H9 (cell line): ENCODE data around the gene DAB1. TPM values are rescaled to one million over a fixed set of nuclear protein-coding genes. Genes with fewer than 3 reads are reported as not detected.

Experiments used
- DNase-seq: peaks from one replicate; pipeline ENCODE4 v3.0.0-alpha.2; 2017
- H2AFZ ChIP-seq: one replicate; pipeline ENCODE4 v1.6.1; 2013; ENCODE audit warnings: mild to moderate bottlenecking, low read length, control low read depth, moderate library complexity
- H2AK5ac ChIP-seq: 2 replicates; pipeline ENCODE4 v1.6.1; 2013; ENCODE audit warnings: low read length, control low read depth, mixed read lengths; ENCODE audit not compliant: insufficient read length
- H2BK120ac ChIP-seq: one replicate; pipeline ENCODE4 v1.6.1; 2013; ENCODE audit warnings: low read depth, mild to moderate bottlenecking, low read length, control low read depth, inconsistent platforms; ENCODE audit not compliant: poor library complexity, severe bottlenecking
- H2BK12ac ChIP-seq: 2 replicates; pipeline ENCODE4 v1.6.1; 2013; ENCODE audit warnings: low read length, control low read depth, mixed read lengths, low read depth; ENCODE audit not compliant: insufficient read length
- H2BK15ac ChIP-seq: 2 replicates; pipeline ENCODE4 v1.6.1; 2013; ENCODE audit warnings: low read depth, low read length, control low read depth
- H2BK20ac ChIP-seq: one replicate; pipeline ENCODE4 v1.6.1; 2013; ENCODE audit warnings: low read depth, mild to moderate bottlenecking, low read length, control low read depth, inconsistent platforms; ENCODE audit not compliant: poor library complexity, severe bottlenecking
- H2BK5ac ChIP-seq: 2 replicates; pipeline ENCODE4 v1.6.1; 2013; ENCODE audit warnings: low read length, control low read depth, mixed read lengths; ENCODE audit not compliant: insufficient read length
- H3K14ac ChIP-seq: 2 replicates; pipeline ENCODE4 v1.6.1; 2013; ENCODE audit warnings: low read length, control low read depth; ENCODE audit not compliant: insufficient read depth
- H3K18ac ChIP-seq: 2 replicates; pipeline ENCODE4 v1.6.1; 2013; ENCODE audit warnings: low read depth, mild to moderate bottlenecking, mixed read lengths, low read length, control low read depth; ENCODE audit not compliant: insufficient read length
- H3K23ac ChIP-seq: 2 replicates; pipeline ENCODE4 v1.6.1; 2013; ENCODE audit warnings: low read length, control low read depth, mixed read lengths, low read depth; ENCODE audit not compliant: insufficient read length
- H3K23me2 ChIP-seq: 2 replicates; pipeline ENCODE4 v1.6.1; 2013; ENCODE audit warnings: low read depth, mild to moderate bottlenecking, mixed read lengths, low read length, control low read depth; ENCODE audit not compliant: insufficient read length, poor library complexity, severe bottlenecking
- H3K27ac ChIP-seq: 2 replicates; pipeline ENCODE4 v1.5.1; 2013; ENCODE audit warnings: low read length, control low read depth, mixed read lengths, low read depth; ENCODE audit not compliant: insufficient read length
- H3K27me3 ChIP-seq: 2 replicates; pipeline ENCODE4 v1.6.1; 2013; ENCODE audit warnings: low read length, control low read depth, inconsistent platforms; ENCODE audit not compliant: insufficient read depth
- H3K4ac ChIP-seq: 2 replicates; pipeline ENCODE4 v1.6.1; 2013; ENCODE audit warnings: low read depth, mild to moderate bottlenecking, control low read depth, inconsistent platforms, low read length, moderate library complexity
- H3K4me1 ChIP-seq: 2 replicates; pipeline ENCODE4 v1.6.1; 2013; ENCODE audit warnings: low read length, control low read depth, inconsistent platforms; ENCODE audit not compliant: insufficient read depth
- H3K4me2 ChIP-seq: 2 replicates; pipeline ENCODE4 v1.6.1; 2013; ENCODE audit warnings: low read length, control low read depth, mixed read lengths; ENCODE audit not compliant: insufficient read length, insufficient read depth
- H3K56ac ChIP-seq: 2 replicates; pipeline ENCODE4 v1.6.1; 2013; ENCODE audit warnings: low read depth, mild to moderate bottlenecking, mixed read lengths, low read length, control low read depth; ENCODE audit not compliant: insufficient read length
- H3K79me1 ChIP-seq: 2 replicates; pipeline ENCODE4 v1.6.1; 2013; ENCODE audit warnings: low read depth, mild to moderate bottlenecking, moderate library complexity, low read length, control low read depth, inconsistent platforms; ENCODE audit not compliant: insufficient read depth, poor library complexity, severe bottlenecking
- H3K79me2 ChIP-seq: 2 replicates; pipeline ENCODE4 v1.6.1; 2013; ENCODE audit warnings: low read length, control low read depth, inconsistent platforms; ENCODE audit not compliant: insufficient read depth
- H3K9ac ChIP-seq: 2 replicates; pipeline ENCODE4 v1.6.1; 2013; ENCODE audit warnings: low read length, control low read depth, mixed read lengths; ENCODE audit not compliant: insufficient read length; ENCODE audit errors: extremely low read depth
- H3K9me3 ChIP-seq: one replicate; pipeline ENCODE4 v1.6.1; 2013; ENCODE audit warnings: low read depth, low read length, inconsistent platforms; ENCODE audit not compliant: control insufficient read depth
- H3T11ph ChIP-seq: one replicate; pipeline ENCODE4 v1.6.1; 2013; ENCODE audit warnings: mild to moderate bottlenecking, low read length, control low read depth, inconsistent platforms
- H4K20me1 ChIP-seq: one replicate; pipeline ENCODE4 v1.6.1; 2013; ENCODE audit not compliant: control insufficient read depth, insufficient read length, insufficient read depth
- H4K5ac ChIP-seq: 2 replicates; pipeline ENCODE4 v1.6.1; 2013; ENCODE audit warnings: low read depth, mild to moderate bottlenecking, mixed read lengths, low read length, control low read depth; ENCODE audit not compliant: insufficient read length
- H4K8ac ChIP-seq: replicated peaks from 2 replicates; pipeline ENCODE4 v1.6.1; 2013; ENCODE audit warnings: low read length, control low read depth, mixed read lengths, low read depth; ENCODE audit not compliant: insufficient read length
- H4K91ac ChIP-seq: 2 replicates; pipeline ENCODE4 v1.6.1; 2013; ENCODE audit warnings: low read depth, mild to moderate bottlenecking, moderate library complexity, mixed read lengths, low read length, control low read depth; ENCODE audit not compliant: insufficient read length
- H3K27ac Mint-ChIP-seq, 3 experiments: 2 replicates in 2 of 3; 3 replicates in 1 of 3; pipeline ENCODE4 v1.8.0; 2020 to 2021; ENCODE audit warnings: mixed read lengths in 3 of 3, mild to moderate bottlenecking in 1 of 3, moderate library complexity in 1 of 3
- H3K27me3 Mint-ChIP-seq: 2 replicates; pipeline ENCODE4 v1.8.0; 2021; ENCODE audit warnings: low read depth, mild to moderate bottlenecking, moderate library complexity, mixed read lengths
- H3K36me3 Mint-ChIP-seq, 3 experiments: 2 replicates in 2 of 3; 3 replicates in 1 of 3; pipeline ENCODE4 v1.8.0; 2020 to 2021; ENCODE audit warnings: low read depth in 3 of 3, mixed read lengths in 3 of 3; ENCODE audit not compliant: insufficient read depth in 1 of 3
- H3K4me1 Mint-ChIP-seq, 2 experiments: 2 replicates each; pipeline ENCODE4 v1.8.0; 2020; ENCODE audit warnings: mixed read lengths in 2 of 2
- H3K4me3 Mint-ChIP-seq, 2 experiments: 2 replicates in 1 of 2; 3 replicates in 1 of 2; pipeline ENCODE4 v1.8.0; 2020 to 2021; ENCODE audit warnings: mild to moderate bottlenecking in 2 of 2, mixed read lengths in 2 of 2, moderate library complexity in 1 of 2
- H3K9me3 Mint-ChIP-seq, 2 experiments: 2 replicates in 1 of 2; 3 replicates in 1 of 2; pipeline ENCODE4 v1.8.0; 2020; ENCODE audit warnings: mild to moderate bottlenecking in 2 of 2, mixed read lengths in 2 of 2, moderate library complexity in 1 of 2
- CTCF ChIP-seq: fragments of 200-600 bp; sonication (generic); conservative IDR thresholded peaks from 3 replicates; pipeline ENCODE4 v1.8.0; 2021; ENCODE audit warnings: antibody characterized with exemption, mild to moderate bottlenecking
- WGBS: extraction: QIAGEN DNeasy Blood & Tissue Kit; methylation state at CpG from one replicate; pipeline ENCODE4 v1.1.7; 2013; ENCODE audit warnings: missing lambda C conversion rate, low lambda C conversion rate, mixed read lengths; ENCODE audit not compliant: insufficient read length; ENCODE audit errors: extremely low coverage; 5-methylcytosine and 5-hydroxymethylcytosine counted together
- total RNA-seq: library from RNA; stranded (reverse); gene quantifications from 2 replicates; pipeline ENCODE4 v1.2.1, GENCODE V29; 2021

Gene DAB1
- total RNA-seq, 1 experiment from 2014 or later, result 9.3 TPM

- no peak overlapping the region for H3K4me3 Mint-ChIP-seq
Measured at GRCh38 chr1:57272150-57272549, 151.7 kb downstream of the DAB1 start.

More at GRCh38 chr1:57272150-57272549, 151.7 kb downstream of the DAB1 start:
- H3K9me3 Mint-ChIP-seq, result no peaks in the 10 kb centered on the region
- Histone ChIP-seq H3K79me1 (no peaks in the 10 kb centered on the region), H2BK12ac (no peak overlapping the region), H4K8ac (no peak overlapping the region), H4K5ac (no peak overlapping the region), H3K4me1 (no peaks in the 10 kb centered on the region; the same call in 1 of the 2 replicates), H2BK15ac (no peak overlapping the region), H4K20me1 (no peaks in the 10 kb centered on the region), H3K23me2 (no peaks in the 10 kb centered on the region), H3K27ac (no peak overlapping the region), H2AFZ (no peak overlapping the region), H2BK120ac (no peak overlapping the region), H4K91ac (no peak overlapping the region), H3K18ac (no peak overlapping the region), H3K56ac (no peak overlapping the region), H3K27me3 (no peaks in the 10 kb centered on the region), H3K4ac (no peak overlapping the region), H3T11ph (no peak overlapping the region), H3K9me3 (no peaks in the 10 kb centered on the region), H3K4me2 (no peak overlapping the region), H3K23ac (no peak overlapping the region), H2BK5ac (no peak overlapping the region), H3K14ac (no peak overlapping the region), H2AK5ac (no peak overlapping the region), H3K79me2 (no peaks in the 10 kb centered on the region), H2BK20ac (no peak overlapping the region), H3K9ac (no peak overlapping the region)
- no peak for DNase-seq
- H3K4me1 Mint-ChIP-seq, result peaks cover 13 to 22% of the 10 kb centered on the region in 2 experiments
- no CpG with 5 or more reads among the region's 2 CpGs for WGBS
- H3K27ac Mint-ChIP-seq, result no peak overlapping the region
- H3K27me3 Mint-ChIP-seq, result peaks cover 3% of the 10 kb centered on the region
- H3K36me3 Mint-ChIP-seq, result no peaks in the 10 kb centered on the region; a peak in 1 of 7 replicates
- no peak for TF ChIP-seq CTCF
